NCI-H82 treated with DMSO at 0.1 percent for 48 hours (cell line): ENCODE data around the gene TOX2.

ENCODE experiments used
- DNase-seq: peaks from one replicate; lab custom pipeline; 2025; ENCODE audit not compliant: unreplicated experiment; lab: John Stamatoyannopoulos, UW

Gene TOX2

GRCh38 chr20:44052166-44052565 is 137.5 kb downstream of the TOX2 start:
- no peak for DNase-seq

GRCh38 chr20:44053046-44053445 is 138.4 kb downstream of the TOX2 start:
- DNase-seq, result no peak

DNA sequence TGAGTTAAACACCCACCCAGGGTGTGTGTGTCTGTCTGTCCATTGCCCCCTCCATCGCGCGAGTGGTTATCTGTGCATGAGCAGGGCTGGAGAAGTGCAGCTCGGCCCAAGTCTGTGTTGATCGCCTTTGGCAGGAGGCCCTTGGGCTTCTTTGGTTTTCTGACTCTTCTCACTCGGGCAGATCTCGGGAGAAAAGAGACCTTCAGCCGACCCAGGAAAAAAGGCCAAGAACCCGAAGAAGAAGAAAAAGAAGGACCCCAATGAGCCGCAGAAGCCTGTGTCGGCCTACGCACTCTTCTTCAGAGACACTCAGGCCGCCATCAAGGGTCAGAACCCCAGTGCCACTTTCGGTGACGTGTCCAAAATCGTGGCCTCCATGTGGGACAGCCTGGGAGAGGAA is 139.5 kb downstream of the TOX2 start:
- no peak for DNase-seq

GRCh38 chr20:44054849-44055248 is 140.2 kb downstream of the TOX2 start:
- no peak for DNase-seq

DNA sequence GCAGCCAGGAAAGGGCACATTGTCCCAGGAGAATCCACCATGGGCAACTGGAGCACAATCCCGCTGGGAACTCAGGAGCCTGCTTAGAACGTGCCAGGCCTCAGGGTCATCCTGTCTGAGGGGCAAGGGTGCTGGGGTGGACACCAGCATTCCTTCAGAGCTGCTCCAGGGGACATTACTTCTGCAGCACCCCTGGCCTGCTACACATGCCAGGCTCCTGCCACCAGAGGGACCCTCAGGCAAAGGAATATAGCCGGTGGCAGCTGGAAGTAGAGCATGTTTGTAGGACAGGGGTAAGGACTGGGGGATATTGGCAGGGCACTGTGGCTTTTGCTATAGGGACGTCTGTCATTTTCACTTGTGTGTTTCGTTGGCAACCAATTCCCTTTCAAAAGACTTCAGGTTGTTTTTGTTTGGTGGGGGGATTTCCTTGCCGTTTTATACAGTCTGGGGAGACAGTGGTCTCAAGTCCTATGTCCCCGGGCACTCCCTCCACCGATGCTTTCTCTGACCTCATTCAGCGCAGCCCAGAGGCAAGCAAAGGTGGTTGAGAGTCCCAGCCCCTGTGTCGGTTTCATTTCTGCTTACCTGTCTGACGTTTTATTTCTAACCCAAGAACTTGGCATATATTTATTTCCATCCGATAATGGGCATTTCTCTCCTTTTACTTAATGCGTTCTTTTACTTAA is 141.5 kb downstream of the TOX2 start:
- DNase-seq, result no peak

DNA sequence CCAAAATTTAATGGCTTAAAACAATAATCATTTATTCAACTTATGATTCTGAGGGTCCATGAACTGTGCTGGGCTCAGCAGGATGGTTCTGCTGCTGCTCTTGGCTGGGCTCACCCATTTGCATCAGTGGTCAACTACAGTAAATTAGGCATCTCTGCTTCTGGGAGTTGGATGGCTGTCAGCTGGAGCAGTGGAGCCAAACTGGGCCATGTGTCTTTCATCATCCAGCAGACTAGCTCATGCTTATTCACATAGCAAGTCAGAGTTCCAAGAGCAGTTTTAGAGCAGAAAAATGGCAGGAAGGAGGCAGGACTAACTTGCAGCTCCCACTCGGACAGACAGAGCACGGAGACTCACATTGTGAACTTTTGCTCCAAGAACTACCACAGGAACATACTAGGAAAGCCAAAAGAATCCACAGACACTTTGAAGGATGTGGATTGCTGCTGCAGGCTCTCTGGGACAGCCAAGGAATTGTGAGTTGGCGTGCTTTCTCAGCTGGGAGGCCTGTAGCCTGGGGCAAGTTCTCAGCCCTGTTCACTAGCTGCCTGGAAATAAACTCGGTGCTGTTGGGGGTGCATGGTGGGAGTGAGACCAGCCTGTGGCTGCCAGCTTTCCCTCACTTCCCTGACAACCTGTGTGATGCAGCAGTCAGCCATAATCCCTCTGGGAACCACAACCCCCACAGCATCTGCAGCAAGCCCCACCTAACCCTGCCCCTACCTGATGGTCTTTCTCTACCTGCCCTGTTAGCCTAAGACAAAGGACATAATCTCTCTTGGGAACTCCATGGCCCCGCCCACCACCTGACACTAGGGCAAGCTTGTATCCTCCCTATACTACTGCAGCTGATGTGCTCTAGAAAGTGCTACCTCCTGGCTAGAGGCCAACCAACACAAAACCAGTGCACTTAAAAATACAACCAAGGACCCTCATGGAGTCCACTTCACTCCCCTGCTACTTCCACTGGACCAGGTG is 143.3 kb downstream of the TOX2 start:
- DNase-seq, result no peak

- DNase-seq, result no peak
These were observed 150.1 kb downstream of the TOX2 start for GRCh38 chr20:44064501-44065400.

DNA sequence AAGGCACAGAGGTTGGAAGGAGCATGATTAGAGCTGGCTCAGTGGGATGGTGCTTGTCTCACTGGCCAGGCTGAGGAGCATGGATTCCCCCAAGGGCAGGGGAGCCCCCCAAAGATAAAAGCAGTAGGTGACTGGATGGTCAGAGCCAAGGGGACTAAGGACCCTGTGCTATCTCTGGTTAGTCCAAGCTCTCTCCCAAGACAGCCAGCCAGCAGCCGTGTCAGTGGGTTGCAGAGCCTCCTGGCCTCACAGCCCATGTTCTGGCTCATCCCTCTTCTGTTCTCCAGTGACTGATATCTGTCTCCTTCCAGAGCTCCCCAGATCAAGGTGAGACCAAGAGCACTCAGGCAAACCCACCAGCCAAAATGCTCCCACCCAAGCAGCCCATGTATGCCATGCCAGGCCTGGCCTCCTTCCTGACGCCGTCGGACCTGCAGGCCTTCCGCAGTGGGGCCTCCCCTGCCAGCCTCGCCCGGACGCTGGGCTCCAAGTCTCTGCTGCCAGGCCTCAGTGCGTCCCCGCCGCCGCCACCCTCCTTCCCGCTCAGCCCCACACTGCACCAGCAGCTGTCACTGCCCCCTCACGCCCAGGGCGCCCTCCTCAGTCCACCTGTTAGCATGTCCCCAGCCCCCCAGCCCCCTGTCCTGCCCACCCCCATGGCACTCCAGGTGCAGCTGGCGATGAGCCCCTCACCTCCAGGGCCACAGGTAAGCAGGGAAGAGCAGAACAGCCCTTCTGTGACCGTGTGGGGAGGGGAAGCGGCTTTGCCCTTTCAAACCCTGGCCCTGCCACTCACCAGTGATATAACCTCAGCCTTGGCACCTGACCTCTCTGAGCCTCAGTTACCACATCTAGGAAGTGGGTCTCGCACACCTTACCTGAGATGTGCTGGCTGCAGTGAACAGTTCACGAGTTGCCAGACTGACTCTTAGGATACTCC is 151.0 kb downstream of the TOX2 start:
- no peak for DNase-seq

GRCh38 chr20:44066645-44067606 is 152.3 kb downstream of the TOX2 start:
- DNase-seq, result no peak

GRCh38 chr20:44067650-44068081 is 153.0 kb downstream of the TOX2 start:
- DNase-seq, result no peak

DNA sequence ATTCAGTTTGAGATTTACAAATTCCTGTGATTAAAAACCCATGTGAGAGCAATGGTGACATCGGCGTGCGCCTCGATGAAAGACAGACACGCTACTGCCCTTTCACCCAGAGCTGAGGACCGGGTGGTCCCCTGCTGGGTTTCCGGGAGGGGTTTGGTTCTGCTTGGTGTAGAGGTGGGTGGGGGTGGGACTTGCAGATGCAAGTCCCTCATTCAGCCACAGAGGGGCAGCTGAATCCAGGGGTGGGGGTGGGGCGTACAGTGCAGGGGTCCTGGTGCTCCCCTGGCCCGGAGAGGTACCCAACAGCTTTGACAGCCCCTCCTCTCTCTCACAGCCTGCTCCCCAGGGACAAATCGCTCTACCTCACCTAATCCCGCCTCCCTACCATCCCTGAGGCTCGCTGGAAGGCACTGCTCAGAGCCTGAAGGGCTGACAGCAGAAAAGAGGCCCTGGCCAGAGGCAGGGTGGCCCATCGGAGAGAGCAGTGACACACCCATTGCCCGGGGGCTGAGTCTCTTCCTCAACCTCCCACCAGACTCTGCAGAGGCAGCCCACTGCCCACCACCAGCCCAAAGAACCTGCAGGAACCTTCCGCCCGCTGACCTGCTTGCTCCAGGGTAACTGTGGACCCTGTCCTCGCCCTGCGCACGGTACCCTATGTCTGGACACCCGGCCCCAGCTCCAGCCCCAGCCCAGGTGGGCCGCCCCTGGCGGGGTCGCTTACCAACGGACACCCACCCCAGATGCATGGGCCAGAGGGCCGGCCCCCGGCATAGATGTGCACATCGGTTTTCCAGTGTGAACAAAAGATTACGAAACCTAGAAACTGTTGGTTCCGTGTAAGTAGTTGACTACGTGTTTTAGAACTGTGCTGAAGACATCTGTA is 153.9 kb downstream of the TOX2 start:
- DNase-seq, result no peak

DNA sequence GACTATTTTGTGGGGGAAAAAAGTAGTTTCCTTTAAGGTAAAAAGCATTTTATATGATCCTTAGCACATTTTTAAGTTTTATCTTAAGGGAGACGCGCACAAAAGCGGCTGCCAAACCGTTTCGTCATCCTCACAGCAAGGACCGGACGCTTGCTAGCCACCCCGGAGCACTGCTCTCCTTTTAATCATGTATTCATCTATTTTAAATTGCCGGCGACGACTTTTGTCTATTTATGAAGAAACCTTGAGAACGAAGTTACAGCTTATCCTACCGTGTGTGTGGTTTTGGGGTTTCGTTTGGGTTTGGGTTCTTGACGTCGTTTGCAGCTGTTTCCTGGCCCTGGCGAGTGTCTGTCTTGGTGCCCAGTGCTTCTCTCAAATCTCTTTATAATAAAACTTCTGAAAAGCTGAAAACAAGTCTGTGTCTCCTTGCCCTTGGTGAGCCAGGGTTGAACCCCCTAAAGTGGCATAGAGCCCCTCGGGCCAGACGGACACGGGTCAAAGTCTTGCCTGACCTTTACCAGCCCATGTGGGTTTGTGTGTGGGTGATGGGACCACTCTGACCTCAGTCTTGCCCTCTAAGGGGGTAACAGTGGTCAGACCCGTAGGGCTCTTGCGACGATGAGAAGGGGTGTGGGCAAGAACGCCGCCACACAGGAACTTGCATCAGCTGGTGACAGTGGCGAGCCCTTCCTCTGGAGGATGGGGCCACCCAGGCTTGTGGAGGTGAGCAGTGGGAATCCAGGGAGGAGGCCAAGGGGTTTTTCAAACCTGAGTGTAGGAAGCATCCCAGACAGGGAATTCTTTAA is 154.8 kb downstream of the TOX2 start:
- DNase-seq, result no peak

- DNase-seq, result no peak
These were observed 155.7 kb downstream of the TOX2 start for GRCh38 chr20:44070139-44070900.

GRCh38 chr20:44071057-44071456 is 156.4 kb downstream of the TOX2 start:
- no peak for DNase-seq

DNA sequence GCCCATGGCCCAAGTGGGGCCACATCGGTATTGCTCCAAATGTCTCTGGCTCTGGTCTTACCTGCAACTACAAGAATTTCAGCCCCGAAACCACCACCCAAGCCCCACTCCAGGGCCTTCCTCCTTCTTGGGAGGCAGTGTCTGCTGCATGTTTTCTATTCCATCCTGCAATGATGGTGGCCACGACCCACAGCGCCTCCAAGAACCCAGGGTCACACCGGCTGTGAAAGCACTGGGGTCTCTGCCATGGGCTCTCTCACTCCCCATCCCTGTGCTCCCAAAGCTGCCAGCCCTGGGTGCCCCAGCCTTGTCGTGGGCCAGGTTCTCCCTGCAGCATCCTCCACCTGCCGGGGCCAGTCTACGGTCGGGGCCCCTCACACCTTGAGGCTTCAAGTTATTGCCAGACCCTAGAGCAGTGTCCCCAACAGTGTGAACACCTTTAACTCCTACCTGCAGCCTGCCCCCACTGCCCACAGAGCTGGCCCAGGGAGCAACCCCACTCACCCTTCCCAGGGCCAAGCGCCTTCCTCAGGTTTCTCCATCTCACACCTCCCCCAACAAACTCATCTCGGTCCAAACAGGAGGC is 157.0 kb downstream of the TOX2 start:
- no peak for DNase-seq

- DNase-seq, result no peak
These were observed 157.7 kb downstream of the TOX2 start for GRCh38 chr20:44072384-44072783.
